Measurements from ENCODE around the gene JUND.
A peak's percentile ranks its signal among the peaks of the same experiment; 100 is the strongest.

- TF ChIP-seq, protein P1, sequence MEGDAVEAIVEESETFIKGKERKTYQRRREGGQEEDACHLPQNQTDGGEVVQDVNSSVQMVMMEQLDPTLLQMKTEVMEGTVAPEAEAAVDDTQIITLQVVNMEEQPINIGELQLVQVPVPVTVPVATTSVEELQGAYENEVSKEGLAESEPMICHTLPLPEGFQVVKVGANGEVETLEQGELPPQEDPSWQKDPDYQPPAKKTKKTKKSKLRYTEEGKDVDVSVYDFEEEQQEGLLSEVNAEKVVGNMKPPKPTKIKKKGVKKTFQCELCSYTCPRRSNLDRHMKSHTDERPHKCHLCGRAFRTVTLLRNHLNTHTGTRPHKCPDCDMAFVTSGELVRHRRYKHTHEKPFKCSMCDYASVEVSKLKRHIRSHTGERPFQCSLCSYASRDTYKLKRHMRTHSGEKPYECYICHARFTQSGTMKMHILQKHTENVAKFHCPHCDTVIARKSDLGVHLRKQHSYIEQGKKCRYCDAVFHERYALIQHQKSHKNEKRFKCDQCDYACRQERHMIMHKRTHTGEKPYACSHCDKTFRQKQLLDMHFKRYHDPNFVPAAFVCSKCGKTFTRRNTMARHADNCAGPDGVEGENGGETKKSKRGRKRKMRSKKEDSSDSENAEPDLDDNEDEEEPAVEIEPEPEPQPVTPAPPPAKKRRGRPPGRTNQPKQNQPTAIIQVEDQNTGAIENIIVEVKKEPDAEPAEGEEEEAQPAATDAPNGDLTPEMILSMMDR (IDR thresholded peaks at IDR 0.05), result peak in 1 of 3 experiments; percentile 13
- TF ChIP-seq POLR2A (IDR thresholded peaks at IDR 0.05) (peak in 1 of 2 donors; percentile 60), POLR2AphosphoS5 (IDR thresholded peaks at IDR 0.05; ENCODE audit: insufficient read depth in 1 of 2, low read depth in 1 of 2) (peak in 1 of 2 donors; percentile 89)
These were observed 782 bp upstream of the JUND start for GRCh38 chr19:18282021-18282787.
